Activated CD4-positive, alpha-beta T cell treated with anti-CD3 and anti-CD28 coated beads for 1 hour (primary cell): ENCODE results near the gene UTP15.

Experiments
- DNase-seq: peaks from one replicate; pipeline ENCODE4 v3.0.0-alpha.2; 2020

UTP15 gene

GRCh38 chr5:73582285-73583145 is 17.0 kb downstream of the UTP15 start:
- no peak for DNase-seq

GRCh38 chr5:73587923-73588322 is 22.4 kb downstream of the UTP15 start:
- no peak for DNase-seq

GRCh38 chr5:73591102-73591695 is 25.7 kb downstream of the UTP15 start:
- no peak for DNase-seq

GRCh38 chr5:73591698-73592501 is 26.4 kb downstream of the UTP15 start:
- no peak for DNase-seq

GRCh38 chr5:73592551-73592950 is 27.0 kb downstream of the UTP15 start:
- no peak for DNase-seq

GRCh38 chr5:73596705-73597328 is 31.3 kb downstream of the UTP15 start:
- DNase-seq: no peak

GRCh38 chr5:73599380-73599779 is 33.8 kb downstream of the UTP15 start:
- no peak for DNase-seq

GRCh38 chr5:73603998-73604397 is 38.5 kb downstream of the UTP15 start:
- DNase-seq: no peak

- DNase-seq: no peak
These were observed 39.9 kb downstream of the UTP15 start for GRCh38 chr5:73605223-73606087.

GRCh38 chr5:73606206-73606753 is 40.7 kb downstream of the UTP15 start:
- DNase-seq: no peak

- no peak for DNase-seq
These were observed 41.7 kb downstream of the UTP15 start for GRCh38 chr5:73607228-73607627.

GRCh38 chr5:73612799-73613198 is 47.3 kb downstream of the UTP15 start:
- DNase-seq: no peak

GRCh38 chr5:73615085-73615484 is 49.5 kb downstream of the UTP15 start:
- no peak for DNase-seq

- no peak for DNase-seq
These were observed 50.4 kb downstream of the UTP15 start for GRCh38 chr5:73615947-73616346.

- DNase-seq: no peak
These were observed 52.2 kb downstream of the UTP15 start for GRCh38 chr5:73617510-73618279.

GRCh38 chr5:73619606-73620333 is 54.2 kb downstream of the UTP15 start:
- DNase-seq: no peak

- DNase-seq: no peak
These were observed 54.8 kb downstream of the UTP15 start for GRCh38 chr5:73620334-73620687.

GRCh38 chr5:73623060-73623459 is 57.5 kb downstream of the UTP15 start:
- no peak for DNase-seq

- DNase-seq: no peak
These were observed 58.4 kb downstream of the UTP15 start for GRCh38 chr5:73623901-73624404.

GRCh38 chr5:73624888-73625287 is 59.3 kb downstream of the UTP15 start:
- DNase-seq: no peak
